SIG-M5 treated with dmso at 0.1 percent for 504 hours (cell line): Measurements from ENCODE around the gene LY86.
A peak's percentile ranks its signal among the peaks of the same experiment; 100 is the strongest.

ENCODE experiments used
- DNase-seq: peaks from one replicate; lab custom pipeline; 2025; ENCODE audit not compliant: unreplicated experiment; lab: John Stamatoyannopoulos, UW

LY86 gene

GRCh38 chr6:6699741-6700367 is 111.3 kb downstream of the LY86 start:
- peak; percentile 56 for DNase-seq

- no peak for DNase-seq
Observed at GRCh38 chr6:6700407-6701270, 112.1 kb downstream of the LY86 start.

- DNase-seq: peak; percentile 76
Observed at GRCh38 chr6:6701864-6702263, 113.3 kb downstream of the LY86 start.

GRCh38 chr6:6703699-6704098 is 115.2 kb downstream of the LY86 start:
- no peak for DNase-seq
